Measurements from ENCODE around the gene USP14.
"Not testable (repeated sequence)": the region's sequence is repeated elsewhere in the genome, so short reads cannot be mapped to it uniquely, and the experiment has no call there.

The USP14 gene

GRCh38 chr18:158128-159036, at the start of gene USP14:
USP14 (plus strand) TSS chr18:158557; CDS start chr18:158699, 142 bp downstream.
- H3K4me3 ChIP-seq (ENCODE audit: low read length): peak within 1 kb of the TSS; percentile 86
- TF ChIP-seq CTCF (conservative IDR thresholded peaks at IDR 0.05; ENCODE audit: low read depth, low read length): no peak

GRCh38 chr18:108665-109063, 49.7 kb upstream of the USP14 start:
- DNase-seq (ENCODE audit: low read depth); H3K4me3 ChIP-seq (ENCODE audit: low read length): not testable (repeated sequence)

More at GRCh38 chr18:158128-159036, at the start of gene USP14:
- DNase-seq (ENCODE audit: low read depth): peak; percentile 92

- not testable (repeated sequence) for DNase-seq (ENCODE audit: low read depth); H3K4me3 ChIP-seq (ENCODE audit: low read length)
These were observed 49.0 kb upstream of the USP14 start for GRCh38 chr18:109130-109921.

GRCh38 chr18:109922-110261, 48.5 kb upstream of the USP14 start:
- not testable (repeated sequence) for DNase-seq (ENCODE audit: low read depth); H3K4me3 ChIP-seq (ENCODE audit: low read length)

- DNase-seq (ENCODE audit: low read depth); H3K4me3 ChIP-seq (ENCODE audit: low read length): not testable (repeated sequence)
These were observed 47.8 kb upstream of the USP14 start for GRCh38 chr18:110351-111201.

- H3K4me3 ChIP-seq (ENCODE audit: low read length): peak overlapping the region; percentile 40
- no peak for TF ChIP-seq CTCF (conservative IDR thresholded peaks at IDR 0.05; ENCODE audit: low read depth, low read length)
- no peak for DNase-seq (ENCODE audit: low read depth)
These were observed 46.9 kb upstream of the USP14 start for GRCh38 chr18:111306-112014.

- H3K4me3 ChIP-seq (ENCODE audit: low read length): peak overlapping the region; percentile 40
- DNase-seq (ENCODE audit: low read depth): not testable (repeated sequence)
These were observed 46.2 kb upstream of the USP14 start for GRCh38 chr18:112015-112733.

- not testable (repeated sequence) for H3K4me3 ChIP-seq (ENCODE audit: low read length); DNase-seq (ENCODE audit: low read depth)
These were observed 37.7 kb upstream of the USP14 start for GRCh38 chr18:120539-121260.

- H3K4me3 ChIP-seq (ENCODE audit: low read length): no peak overlapping the region
- no peak for DNase-seq (ENCODE audit: low read depth)
- TF ChIP-seq CTCF (conservative IDR thresholded peaks at IDR 0.05; ENCODE audit: low read depth, low read length): no peak
These were observed 23.3 kb upstream of the USP14 start for GRCh38 chr18:135045-135444.
